Activated CD4-positive, CD25-positive, alpha-beta regulatory T cell treated with anti-CD3 and anti-CD28 coated beads, Interleukin-2, amount 50 U/mL, for 16 hours (primary cell): ENCODE measurements around the gene PELI2.

ENCODE experiments used
- DNase-seq: peaks from one replicate; pipeline ENCODE4 v3.0.0-alpha.2; 2020; ENCODE audit warnings: low read depth, low spot score

Gene PELI2

GRCh38 chr14:56299306-56299984 is 181.2 kb downstream of the PELI2 start:
- no peak for DNase-seq

GRCh38 chr14:56300495-56300894 is 182.3 kb downstream of the PELI2 start:
- DNase-seq, result no peak

DNA sequence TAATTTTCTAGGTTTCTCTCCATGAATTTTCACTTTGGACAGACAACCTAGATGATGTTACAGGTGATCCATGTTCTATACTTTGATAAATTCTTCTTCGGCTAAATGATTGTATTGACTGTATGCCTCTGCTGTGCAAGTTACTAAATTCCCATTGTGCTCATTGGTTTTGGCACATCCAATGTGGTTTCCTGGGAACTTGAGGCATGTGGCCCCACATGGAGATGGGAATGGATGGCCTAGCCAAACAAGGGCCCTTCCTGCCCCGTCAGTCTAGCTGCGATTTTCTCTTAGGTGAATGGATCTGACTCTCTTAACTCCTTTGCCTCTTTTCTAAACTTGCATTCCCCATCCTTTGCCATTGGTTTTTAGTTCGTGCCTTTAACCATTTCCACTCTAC is 186.2 kb downstream of the PELI2 start:
- DNase-seq, result no peak

DNA sequence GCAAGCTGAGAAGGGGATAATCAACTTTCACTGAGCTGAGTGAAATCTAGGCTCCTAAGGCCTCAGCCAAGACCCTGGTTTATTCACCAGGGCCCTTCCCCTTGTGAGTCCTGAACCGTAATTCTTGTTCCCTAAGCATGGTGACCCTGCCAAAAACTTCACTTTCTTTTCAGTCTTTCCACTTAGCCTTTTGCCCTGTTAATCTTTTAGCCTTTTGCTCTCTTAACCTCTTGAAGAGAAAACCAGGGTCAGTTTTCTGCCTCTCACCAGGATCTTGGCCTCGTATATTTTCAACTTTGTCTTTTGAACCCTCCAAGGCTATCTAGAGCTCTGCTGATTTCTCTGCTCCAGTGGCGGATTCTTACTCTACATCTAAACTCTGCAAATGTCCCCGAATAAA is 191.0 kb downstream of the PELI2 start:
- DNase-seq, result no peak

DNA sequence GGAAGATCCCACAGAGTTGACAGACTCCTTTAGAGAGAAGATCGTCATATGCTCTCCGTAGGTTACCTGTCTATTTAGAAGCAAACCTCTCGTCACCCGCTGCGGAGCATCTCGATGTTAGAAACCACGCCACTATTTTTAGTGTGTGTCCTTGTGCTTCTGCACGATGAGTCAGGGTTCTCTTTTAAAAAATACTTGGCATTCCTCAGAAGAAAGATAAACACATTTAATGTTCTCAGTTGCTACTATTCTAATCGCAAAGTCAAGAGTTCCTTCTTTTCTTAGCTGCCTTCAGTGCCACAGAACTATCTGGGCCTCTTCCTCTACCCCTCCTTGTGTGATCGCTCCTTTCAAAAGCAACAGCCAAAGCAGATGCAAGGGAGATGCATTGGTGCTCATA is 192.4 kb downstream of the PELI2 start:
- no peak for DNase-seq

- DNase-seq, result no peak
Observed at GRCh38 chr14:56313789-56314188, 195.6 kb downstream of the PELI2 start.

DNA sequence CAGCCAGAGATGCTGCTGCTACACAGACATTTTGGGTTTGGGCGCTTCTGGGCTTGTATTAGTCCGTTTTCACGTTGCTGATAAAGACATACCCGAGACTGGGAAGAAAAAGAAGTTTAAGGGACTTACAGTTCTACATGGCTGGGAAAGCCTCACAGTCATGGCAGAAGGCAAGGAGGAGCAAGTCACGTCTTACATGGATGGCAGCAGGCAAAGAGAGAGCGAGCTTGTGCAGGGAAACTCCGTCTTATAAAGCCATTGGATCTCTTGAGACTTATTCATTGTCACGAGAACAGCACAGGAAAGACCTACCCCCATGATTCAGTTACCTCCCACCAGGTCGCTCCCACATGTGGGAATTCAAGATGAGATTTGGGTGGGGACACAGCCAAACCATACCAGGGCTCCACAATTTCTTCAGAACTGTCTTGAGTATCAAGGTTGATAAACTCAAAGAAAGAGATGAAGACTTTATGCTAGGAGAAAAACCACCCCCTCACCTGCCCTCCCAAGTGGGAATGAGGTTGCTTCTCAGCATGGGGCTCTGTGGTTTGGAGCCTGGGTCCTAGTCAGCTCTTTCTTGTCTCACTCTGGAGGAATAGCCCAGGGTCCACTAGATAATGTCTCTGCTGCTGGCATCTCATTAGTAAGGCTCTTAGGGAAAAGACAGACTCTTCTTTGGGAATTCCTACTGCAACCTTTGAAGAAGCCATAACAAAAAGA is 200.3 kb downstream of the PELI2 start:
- no peak for DNase-seq

GRCh38 chr14:56321861-56322260 is 203.7 kb downstream of the PELI2 start:
- no peak for DNase-seq

DNA sequence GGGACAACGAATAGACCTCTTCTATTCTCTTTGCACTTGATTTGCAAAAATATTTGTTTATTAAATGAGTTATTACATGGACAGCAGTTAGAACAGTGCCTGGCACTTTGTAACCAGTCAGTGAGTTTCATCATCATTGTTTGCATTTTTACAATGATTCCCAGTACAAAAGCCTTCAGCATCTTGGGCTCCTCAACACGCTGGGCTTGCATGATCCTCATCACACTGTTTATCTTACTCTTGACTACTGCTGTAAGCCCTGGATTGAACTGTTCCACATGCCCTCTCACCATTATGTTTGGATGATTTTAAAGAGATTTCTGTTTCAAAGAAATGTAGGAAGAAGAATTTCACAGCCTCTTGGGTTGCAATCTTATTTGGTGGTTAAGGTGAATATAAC is 204.3 kb downstream of the PELI2 start:
- no peak for DNase-seq

- no peak for DNase-seq
Observed at GRCh38 chr14:56324454-56324853, 206.2 kb downstream of the PELI2 start.

DNA sequence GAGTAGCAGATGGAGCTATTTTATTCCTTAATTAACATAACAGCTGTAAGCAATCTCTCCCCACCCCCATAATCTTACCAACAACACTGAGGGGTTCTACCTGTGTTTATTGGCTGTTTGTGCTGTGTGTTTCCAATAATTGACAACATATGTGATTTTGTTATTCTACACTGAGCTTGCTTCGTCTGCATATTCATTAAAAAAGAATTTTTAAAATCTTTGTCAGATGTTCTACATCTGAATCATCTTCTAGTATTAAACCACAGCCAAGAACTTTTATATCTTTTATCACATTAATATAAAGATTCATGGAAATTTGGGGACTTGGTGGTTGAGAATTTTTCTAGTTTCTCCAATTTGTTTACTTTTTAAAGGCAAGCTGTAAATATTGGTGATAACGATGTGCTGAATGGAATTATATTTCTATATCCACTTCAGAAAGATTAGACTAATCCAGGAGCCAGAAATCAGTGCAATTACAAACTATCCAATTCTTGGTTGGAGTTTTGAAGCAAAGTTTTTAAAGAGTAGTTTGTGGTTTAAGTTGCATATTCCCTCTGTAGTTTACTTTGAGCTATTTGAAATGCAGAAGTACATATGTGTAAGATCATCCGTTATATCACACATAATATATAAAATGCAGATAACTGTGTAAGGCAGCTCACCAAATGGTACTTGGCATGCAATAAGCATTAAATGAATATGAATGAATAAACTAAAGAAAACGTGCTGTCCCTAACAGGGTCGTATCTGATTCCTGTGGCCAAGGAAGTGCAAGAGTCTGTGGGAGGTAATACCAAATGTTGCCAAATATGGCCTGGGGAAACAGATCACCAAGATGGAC is 206.9 kb downstream of the PELI2 start:
- no peak for DNase-seq

DNA sequence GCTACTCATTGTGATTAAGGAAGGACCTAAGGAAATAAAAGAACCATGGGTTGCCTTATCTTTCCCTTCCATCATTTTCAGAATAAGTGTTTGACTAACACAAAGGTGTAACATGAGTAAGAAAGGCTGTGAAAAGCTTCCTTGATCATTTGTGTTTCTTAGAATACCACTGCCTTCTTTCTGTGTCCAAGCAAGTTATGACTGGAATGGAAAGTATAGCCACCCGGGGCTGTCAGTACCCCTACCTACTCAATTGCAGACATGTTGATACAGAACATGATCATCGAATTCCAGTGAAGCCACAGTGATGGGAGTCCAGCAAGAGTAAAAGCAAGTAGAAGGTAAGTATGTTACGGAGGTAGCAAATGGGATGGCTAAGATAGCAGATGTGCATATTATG is 209.8 kb downstream of the PELI2 start:
- DNase-seq, result no peak

DNA sequence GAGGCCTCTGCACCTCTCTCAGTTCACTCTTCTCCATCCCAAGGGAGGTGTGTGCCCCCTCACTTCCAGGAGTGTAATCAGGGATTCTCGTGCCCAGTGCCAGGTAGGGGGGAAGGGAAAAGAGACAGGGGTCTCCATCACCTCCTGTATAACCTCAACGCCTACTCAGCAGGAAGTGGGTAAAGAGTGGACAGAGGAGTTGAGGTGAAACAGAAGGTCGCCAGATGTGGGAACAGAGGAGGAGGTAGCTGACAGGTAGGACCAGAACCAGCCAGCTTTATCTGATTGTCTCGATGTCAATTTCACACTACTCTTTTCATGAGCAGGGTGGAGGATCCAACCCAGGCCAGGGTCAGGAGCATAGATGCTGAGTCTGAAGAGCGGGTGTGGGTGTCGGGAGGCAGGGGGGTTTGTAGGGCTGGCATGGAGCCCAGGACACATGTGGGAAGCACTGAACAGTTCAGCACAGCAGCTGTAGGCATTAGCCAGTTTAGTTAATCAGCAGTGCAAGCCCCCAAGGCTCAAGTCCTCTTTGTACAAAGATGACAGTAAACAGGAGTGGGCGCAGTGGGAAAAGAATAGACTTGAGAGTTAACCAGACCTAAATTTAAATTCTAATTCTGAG is 213.5 kb downstream of the PELI2 start:
- DNase-seq, result no peak

- DNase-seq, result no peak
Observed at GRCh38 chr14:56333359-56334292, 215.4 kb downstream of the PELI2 start.

DNA sequence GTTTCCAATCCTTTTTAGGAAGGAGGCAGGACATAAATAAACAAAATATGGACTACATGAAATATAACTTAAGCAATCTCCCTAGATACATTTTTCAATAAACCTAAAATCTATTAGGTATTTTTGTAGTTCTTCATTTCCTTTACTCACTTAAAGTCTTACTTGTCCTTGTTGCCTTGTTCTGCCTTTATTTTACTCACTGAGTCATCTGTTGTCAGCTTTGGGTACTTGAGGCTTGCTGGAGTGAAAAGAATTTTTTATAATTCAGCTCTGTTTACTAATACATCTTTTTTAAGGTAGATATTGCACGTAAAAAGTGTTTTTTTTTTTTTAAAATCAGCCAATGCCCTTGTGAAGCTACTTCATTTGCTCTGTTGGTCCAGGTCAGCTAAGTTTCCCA is 216.2 kb downstream of the PELI2 start:
- no peak for DNase-seq

- DNase-seq, result no peak
Observed at GRCh38 chr14:56338674-56339073, 220.5 kb downstream of the PELI2 start.

GRCh38 chr14:56339855-56340701 is 221.9 kb downstream of the PELI2 start:
- DNase-seq, result no peak

GRCh38 chr14:56340932-56341331 is 222.7 kb downstream of the PELI2 start:
- no peak for DNase-seq

GRCh38 chr14:56341766-56342493 is 223.7 kb downstream of the PELI2 start:
- DNase-seq, result no peak
